NCI-H526 (cell line): Measurements from ENCODE around the gene ACTR1B.
"Not testable (repeated sequence)": the region's sequence is repeated elsewhere in the genome, so short reads cannot be mapped to it uniquely, and the experiment has no call there.

Source experiments
- DNase-seq, 2 experiments: peaks; one replicate each; lab custom pipeline; 2025; lab: John Stamatoyannopoulos, UW

ACTR1B gene

GRCh38 chr2:97658691-97659157 is 5.1 kb downstream of the ACTR1B start:
- no peak for DNase-seq

DNA sequence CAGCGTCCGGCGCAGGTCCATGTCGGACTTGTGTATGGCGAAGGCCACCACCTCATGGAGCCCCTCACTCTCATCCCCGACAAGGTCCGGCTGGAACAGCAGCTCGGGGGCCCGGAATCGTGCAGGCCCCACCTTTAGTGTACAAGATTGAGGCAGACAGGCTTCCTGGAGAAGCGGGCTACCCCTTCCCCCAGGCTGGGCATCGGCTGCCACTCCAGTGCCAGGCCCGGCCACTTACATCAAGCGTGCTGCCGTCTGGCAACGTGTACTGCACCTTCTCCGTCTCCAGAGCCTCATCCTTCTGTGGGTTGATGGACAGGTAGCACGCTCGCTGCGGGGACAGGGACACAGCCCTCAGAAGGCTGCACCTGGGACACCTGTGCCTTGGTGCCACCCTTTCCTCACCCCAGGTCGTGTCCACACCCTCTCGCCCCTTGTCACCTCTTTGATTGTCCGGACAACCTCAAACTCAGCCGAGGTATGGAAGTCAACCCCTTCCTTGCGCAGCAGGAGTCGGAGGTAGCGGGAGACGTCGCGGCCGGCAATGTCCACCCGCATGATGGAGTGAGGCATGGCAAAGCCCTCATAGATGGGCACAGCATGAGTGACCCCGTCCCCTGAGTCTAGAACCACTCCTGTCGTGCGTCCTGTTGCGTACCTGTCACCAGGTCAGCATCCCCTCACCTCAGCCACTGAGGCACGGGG is 5.7 kb downstream of the ACTR1B start:
- DNase-seq = no peak

DNA sequence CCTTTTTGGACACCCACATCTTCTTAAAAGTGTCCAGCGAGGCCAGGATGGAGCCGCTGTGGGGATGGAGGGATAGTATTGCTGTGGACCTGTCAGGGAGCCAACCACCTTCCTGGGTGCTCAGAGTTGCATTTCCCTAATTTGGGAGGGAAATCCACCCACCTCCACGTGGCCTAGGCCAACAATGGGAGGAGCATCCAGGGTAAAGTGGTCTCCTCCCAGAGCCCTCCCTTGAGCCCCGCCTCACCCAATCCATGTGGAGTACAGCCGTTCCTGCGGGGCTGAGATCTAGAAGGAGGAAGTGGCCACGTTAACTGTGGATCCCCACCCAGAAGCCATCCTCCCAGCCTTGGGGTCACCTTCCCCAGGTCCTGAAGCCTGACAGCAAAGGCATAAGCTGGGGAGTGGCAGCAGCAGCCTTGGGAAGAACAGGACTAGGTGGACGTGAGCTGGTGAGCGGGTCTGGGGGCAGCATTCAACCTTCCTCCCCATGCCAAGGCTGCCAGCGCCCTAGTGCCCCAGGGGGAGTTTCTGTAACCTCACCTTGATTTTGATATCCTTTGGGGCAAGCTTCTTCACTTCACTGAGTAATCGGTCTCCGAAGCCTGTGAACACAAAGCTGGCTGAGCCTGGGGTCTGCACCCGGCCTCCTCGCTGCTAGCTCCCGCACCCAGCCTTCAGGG is 6.8 kb downstream of the ACTR1B start:
- DNase-seq = no peak

DNA sequence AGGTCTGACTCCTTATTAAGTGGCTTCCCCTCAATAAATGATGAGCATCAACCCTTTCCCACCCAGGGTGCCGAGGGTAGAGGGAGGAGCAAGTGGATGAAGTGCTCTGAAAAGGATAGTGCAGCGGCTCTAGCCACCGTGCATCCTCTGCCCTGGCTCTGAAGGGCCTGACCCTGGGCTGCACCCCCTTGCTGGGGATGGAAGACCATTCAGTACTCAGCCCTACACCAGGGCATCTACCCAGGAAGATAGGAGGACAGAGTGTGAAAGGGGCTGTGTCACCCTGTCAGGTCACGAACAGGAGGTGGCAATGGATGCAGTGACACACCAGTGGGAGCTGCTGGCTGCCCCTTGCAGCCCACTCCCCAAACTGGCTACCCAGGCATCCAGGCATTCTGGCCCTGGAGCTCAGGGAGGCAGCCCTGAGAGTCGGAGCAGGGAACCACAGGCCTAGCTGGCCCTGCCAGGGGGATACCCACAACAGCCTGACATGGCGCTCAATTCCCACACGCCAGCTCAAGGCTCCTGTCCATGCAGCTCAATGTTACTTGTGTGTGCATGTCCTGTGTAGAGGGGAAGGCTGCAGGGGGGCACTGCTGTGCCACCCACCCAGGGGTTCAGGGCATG is 7.6 kb downstream of the ACTR1B start:
- no peak for DNase-seq

DNA sequence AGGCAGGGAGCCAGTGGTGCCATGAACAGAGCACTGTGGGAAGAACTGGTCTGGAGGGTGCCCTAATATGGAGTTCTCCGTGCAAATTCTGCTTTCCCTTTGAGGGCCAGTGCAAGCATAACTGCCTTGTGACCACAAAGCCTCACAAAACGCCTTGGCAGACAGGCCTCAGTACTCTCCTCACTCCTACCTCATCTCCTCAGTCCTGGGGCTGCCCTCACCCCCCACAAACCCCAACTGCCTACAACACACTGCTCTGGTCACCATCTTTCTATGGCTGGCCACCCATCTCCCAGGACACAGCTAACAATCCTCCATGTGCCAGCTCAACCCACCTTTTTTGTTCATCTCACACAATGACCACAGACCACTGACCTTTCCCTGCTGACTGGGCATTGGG is 9.1 kb downstream of the ACTR1B start:
- no peak for DNase-seq

DNA sequence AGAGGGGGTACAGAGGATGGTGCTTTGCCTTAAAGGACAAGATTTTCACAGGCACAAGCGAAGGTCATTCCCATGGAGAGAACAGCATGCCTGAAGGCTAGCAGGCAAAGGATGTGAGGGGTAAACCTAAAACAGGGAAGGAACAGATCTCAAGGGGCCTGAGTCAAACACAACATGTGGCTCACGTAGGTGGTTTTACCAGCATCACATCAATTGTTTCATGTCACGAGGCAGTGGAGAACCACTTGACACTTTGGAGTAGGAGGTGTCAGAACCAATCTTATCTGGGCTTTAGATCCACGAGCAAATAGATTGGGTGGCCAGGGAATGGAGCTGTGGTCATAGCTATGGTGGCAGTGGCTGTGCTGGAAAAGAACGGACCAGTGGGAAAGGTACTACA is 9.5 kb downstream of the ACTR1B start:
- no peak for DNase-seq

DNA sequence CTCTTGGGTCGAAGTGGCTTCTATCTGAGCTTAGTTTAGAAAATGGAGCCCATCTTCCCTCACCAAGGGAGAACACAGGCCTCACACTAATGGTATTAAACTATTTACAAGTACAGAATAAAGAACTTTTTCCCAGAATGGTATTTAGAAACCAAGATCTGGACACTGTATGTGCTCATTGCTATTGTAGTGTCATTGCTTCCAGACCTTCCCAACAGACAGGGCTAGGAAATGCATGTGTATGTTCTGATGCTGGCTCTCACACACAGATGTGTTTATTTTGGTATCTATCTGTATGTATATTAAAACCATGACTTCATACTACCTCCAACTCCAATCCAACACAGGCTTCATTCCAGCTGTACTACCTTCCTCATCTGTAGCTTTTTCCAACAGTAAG is 10.0 kb downstream of the ACTR1B start:
- no peak for DNase-seq

GRCh38 chr2:97653473-97653872 is 10.4 kb downstream of the ACTR1B start:
- no peak for DNase-seq

DNA sequence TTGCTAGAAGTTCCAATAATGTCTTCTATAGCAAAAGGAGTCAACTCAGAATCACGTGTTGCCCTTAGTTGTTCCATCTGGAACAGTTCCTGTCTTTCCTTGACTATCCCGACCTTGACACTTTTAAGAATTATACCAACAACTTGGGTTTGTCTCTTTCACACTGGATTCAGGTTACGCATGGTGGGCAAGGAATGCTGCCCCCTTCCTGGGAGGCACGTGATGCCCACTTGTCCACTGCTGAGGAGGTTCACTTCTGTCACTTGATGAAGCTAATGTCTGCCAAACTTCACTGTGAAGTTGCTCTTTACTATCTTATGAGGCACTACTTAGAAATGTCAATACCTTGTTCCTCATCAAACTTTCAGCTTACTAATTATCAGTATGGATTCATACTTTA is 12.7 kb downstream of the ACTR1B start:
- DNase-seq = no peak

DNA sequence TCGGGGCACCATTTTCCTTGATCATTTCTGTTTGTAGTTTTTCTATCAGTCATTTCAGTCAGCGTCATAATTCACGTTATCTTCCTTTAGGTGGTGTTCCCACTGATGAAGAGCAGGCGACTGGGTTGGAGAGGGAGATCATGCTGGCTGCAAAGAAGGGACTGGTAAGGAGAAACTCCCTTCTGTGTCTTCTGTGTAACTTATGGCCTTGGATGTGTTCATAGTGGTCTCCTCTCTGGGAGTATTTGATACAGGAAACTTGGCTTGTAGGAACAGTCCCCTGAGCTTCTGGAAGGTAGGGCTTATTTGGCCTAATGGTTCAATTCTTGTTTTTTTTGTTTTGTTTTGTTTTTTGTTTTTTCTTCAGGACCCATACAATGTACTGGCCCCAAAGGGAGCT is 16.9 kb downstream of the ACTR1B start:
- DNase-seq = no peak

- peak; percentile 96 to 99 for DNase-seq
Measured at GRCh38 chr2:97645695-97646629, 17.9 kb downstream of the ACTR1B start, which contains the start of gene COX5B. TSS of gene COX5B (plus strand) at chr2:97646062. CDS start at chr2:97646087, 25 bp downstream.

GRCh38 chr2:97645112-97645694 is 18.6 kb downstream of the ACTR1B start:
- DNase-seq = no peak

DNA sequence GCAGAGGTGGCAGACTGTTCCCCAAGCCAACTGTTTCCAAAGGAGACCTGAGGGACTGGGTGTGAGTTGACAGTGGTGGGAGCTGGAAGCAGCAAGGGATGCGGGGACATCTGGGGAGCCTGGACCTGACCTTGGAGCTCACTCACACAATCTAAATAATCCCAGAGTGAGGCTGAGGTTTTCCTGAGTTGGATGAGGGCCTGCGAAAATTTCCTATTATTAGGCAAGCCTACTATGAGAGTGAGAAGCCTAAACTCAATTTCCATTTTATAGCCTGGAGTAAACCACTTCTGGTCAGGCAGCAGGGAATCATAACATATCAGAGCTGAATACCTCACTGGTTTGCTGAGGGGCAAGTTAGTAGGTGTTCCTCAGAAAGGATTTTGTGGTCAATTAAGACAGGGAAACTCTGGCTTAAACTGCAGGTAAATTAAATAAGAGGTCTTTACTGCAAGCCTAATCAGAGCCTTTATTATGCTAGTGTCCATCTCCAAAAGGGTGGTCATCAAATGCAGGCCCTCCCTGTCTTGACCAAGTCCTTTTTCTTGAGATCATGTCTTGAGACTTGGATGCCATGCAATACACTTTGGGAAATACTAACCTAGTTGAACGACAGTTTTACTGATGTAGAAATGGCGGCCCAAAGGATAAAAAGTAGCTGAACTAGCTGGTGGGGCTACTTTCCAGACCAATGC is 19.7 kb downstream of the ACTR1B start:
- DNase-seq = no peak

- not testable (repeated sequence) for DNase-seq
Measured at GRCh38 chr2:97626049-97626430, 37.8 kb downstream of the ACTR1B start.

GRCh38 chr2:97625354-97626048 is 38.3 kb downstream of the ACTR1B start:
- DNase-seq = not testable (repeated sequence)

- not testable (repeated sequence) for DNase-seq
Measured at GRCh38 chr2:97622976-97623375, 40.9 kb downstream of the ACTR1B start.

- DNase-seq = not testable (repeated sequence)
Measured at GRCh38 chr2:97620492-97620891, 43.4 kb downstream of the ACTR1B start.

DNA sequence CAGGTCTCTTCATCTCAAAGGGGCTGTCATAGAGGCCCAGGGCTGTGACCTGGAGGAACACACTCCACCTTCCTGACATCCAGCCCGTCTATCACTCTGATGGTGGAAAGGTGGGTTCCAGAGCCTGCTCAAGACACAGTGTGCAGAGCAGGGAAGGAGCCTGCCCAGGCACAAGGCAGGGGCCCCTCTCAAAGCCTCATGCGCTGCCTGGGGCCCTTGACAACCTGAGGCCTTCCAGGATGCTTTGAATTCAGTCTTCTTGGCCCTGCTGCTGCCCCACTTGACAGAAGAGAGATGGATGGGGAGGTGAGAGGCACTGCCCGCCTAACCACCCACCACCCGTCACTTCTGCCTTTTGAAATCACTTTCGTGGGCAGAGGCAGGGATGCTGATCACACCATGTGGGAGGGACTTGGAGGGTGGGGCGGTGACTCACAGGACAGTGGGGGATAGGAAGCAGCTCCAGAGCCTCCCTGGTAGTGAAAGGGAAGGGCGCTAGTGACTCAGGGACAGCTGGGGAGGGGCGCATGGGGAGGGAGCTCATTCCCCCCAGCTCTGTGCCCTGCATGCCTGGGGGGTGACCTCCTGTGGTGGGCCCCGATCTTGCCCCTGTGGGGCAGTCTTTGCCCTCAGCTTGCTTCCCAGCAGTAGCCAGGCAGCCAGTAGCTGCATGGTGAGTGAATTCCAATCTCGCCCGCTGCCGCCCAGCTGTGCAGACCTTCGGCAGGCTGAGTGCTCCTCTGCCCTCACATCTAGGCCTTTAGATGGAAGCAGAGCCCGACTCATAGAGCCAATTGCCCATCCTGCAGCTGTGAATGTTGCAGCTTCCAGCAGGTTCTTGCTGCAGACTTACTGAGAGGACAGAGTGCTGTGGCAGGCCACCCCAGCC is 44.7 kb downstream of the ACTR1B start:
- DNase-seq = not testable (repeated sequence)

GRCh38 chr2:97617911-97618310 is 45.9 kb downstream of the ACTR1B start:
- DNase-seq = no peak
